ENCODE results near the gene POU2F3.

The POU2F3 gene

DNA sequence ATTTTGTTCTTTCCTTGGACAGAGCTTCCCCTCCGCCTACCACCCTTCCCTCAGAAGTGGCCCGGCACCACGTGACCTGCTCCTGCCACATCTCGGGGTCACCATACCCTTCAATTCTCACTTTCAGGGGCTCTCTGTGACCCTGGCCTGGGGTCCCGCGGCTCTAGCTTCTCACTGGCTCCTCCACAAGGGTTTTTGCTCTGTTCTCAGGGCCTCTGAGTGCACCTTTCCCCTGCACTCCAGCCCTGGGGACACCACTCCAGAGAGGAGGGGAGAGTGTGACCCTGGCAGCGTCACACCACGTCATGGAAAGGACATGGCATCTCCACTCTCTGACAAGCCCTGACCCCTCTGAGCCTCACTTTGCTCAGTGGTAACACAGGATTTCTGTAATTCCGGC, 17.4 kb downstream of the POU2F3 start:
- Histone ChIP-seq H2AK5ac (ENCODE audit: low read length) (no peak overlapping the region), H3K4me3 (ENCODE audit: low read depth, low read length) (no peak overlapping the region), H3K27me3 (ENCODE audit: insufficient read depth, low read length) (peaks cover 5% of the 10 kb centered on the region), H4K8ac (ENCODE audit: low read depth, low read length) (no peak overlapping the region), H3K79me1 (ENCODE audit: low read length) (no peaks in the 10 kb centered on the region), H3K9me3 (ENCODE audit: insufficient read depth, low read depth, low read length) (no peaks in the 10 kb centered on the region), H2BK120ac (ENCODE audit: insufficient read depth, low read length, poor library complexity) (no peak overlapping the region), H4K91ac (ENCODE audit: low read depth, low read length) (no peak overlapping the region), H3K79me2 (ENCODE audit: control insufficient read depth, insufficient read depth, low read length, poor library complexity) (no peaks in the 10 kb centered on the region), H3K14ac (ENCODE audit: low read length) (no peak overlapping the region), H2BK12ac (ENCODE audit: low read length) (no peak overlapping the region), H2BK5ac (ENCODE audit: low read depth, low read length, poor library complexity) (no peak overlapping the region), H3K4ac (ENCODE audit: low read depth, low read length) (no peak overlapping the region), H3K9ac (ENCODE audit: low read length) (no peak overlapping the region), H4K12ac (ENCODE audit: low read depth, low read length) (no peak overlapping the region), H3K4me1 (ENCODE audit: control insufficient read depth in 1 of 2, insufficient read depth in 2 of 2, low read length in 2 of 2) (peaks cover 3 to 11% of the 10 kb centered on the region in 2 experiments), H3K4me2 (ENCODE audit: low read length) (no peak overlapping the region), H3K23ac (ENCODE audit: low read length) (no peak overlapping the region), H2AFZ (ENCODE audit: insufficient read depth, low read length, poor library complexity) (no peak overlapping the region), H3K27ac (ENCODE audit: low read depth, low read length) (no peak overlapping the region), H3K36me3 (ENCODE audit: control insufficient read depth in 1 of 2, insufficient read depth in 2 of 2, low read length in 2 of 2) (no peaks in the 10 kb centered on the region), H3K18ac (ENCODE audit: low read length) (no peak overlapping the region)
- DNase-seq: no peak
- no CpG with 5 or more reads among the region's 9 CpGs for WGBS (ENCODE audit: extremely low coverage, insufficient coverage, insufficient read length)

DNA sequence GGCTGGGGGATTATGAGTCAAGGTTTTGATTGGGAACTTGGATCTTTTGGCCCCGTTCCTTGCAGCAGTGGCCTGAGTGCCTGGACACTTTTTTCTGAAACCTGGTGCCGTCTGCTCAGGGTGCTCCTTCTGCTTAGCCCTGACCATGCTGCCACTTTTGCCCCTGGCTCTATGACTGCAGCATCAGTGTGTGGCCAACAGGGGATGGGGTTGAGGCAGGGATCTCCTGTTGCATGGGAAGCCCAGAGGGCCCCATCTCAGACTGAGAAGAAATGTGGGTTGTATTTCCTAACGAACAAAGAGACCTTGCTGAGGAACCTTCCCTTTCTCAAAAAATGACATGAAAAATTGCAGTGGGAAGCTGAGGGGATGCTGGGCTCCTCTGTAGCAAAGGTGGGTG, 18.7 kb downstream of the POU2F3 start:
- no peak overlapping the region for H3K14ac ChIP-seq (ENCODE audit: low read length)
- no peaks in the 10 kb centered on the region for H3K79me2 ChIP-seq (ENCODE audit: control insufficient read depth, insufficient read depth, low read length, poor library complexity)
- H3K4me1 ChIP-seq (ENCODE audit: control insufficient read depth in 1 of 2, insufficient read depth in 2 of 2, low read length in 2 of 2): peaks cover 3 to 11% of the 10 kb centered on the region in 2 experiments
- WGBS (ENCODE audit: extremely low coverage, insufficient coverage, insufficient read length): no CpG with 5 or more reads among the region's 3 CpGs
- H3K36me3 ChIP-seq (ENCODE audit: control insufficient read depth in 1 of 2, insufficient read depth in 2 of 2, low read length in 2 of 2): no peaks in the 10 kb centered on the region
- H3K23ac ChIP-seq (ENCODE audit: low read length): no peak overlapping the region
- H3K27me3 ChIP-seq (ENCODE audit: insufficient read depth, low read length): peaks cover 5% of the 10 kb centered on the region
- H4K12ac ChIP-seq (ENCODE audit: low read depth, low read length): no peak overlapping the region
- H3K18ac ChIP-seq (ENCODE audit: low read length): no peak overlapping the region
- no peak overlapping the region for H3K27ac ChIP-seq (ENCODE audit: low read depth, low read length)
- H3K79me1 ChIP-seq (ENCODE audit: low read length): no peaks in the 10 kb centered on the region
- no peak overlapping the region for H2AK5ac ChIP-seq (ENCODE audit: low read length)
- H4K91ac ChIP-seq (ENCODE audit: low read depth, low read length): no peak overlapping the region
- H3K9me3 ChIP-seq (ENCODE audit: insufficient read depth, low read depth, low read length): no peaks in the 10 kb centered on the region
- H3K4me3 ChIP-seq (ENCODE audit: low read depth, low read length): no peak overlapping the region
- H3K4me2 ChIP-seq (ENCODE audit: low read length): no peak overlapping the region
- no peak overlapping the region for H3K4ac ChIP-seq (ENCODE audit: low read depth, low read length)
- H4K8ac ChIP-seq (ENCODE audit: low read depth, low read length): no peak overlapping the region
- no peak overlapping the region for H2AFZ ChIP-seq (ENCODE audit: insufficient read depth, low read length, poor library complexity)
- H2BK12ac ChIP-seq (ENCODE audit: low read length): no peak overlapping the region
- no peak overlapping the region for H3K9ac ChIP-seq (ENCODE audit: low read length)
- no peak for DNase-seq
- H2BK5ac ChIP-seq (ENCODE audit: low read depth, low read length, poor library complexity): no peak overlapping the region
- H2BK120ac ChIP-seq (ENCODE audit: insufficient read depth, low read length, poor library complexity): no peak overlapping the region

DNA sequence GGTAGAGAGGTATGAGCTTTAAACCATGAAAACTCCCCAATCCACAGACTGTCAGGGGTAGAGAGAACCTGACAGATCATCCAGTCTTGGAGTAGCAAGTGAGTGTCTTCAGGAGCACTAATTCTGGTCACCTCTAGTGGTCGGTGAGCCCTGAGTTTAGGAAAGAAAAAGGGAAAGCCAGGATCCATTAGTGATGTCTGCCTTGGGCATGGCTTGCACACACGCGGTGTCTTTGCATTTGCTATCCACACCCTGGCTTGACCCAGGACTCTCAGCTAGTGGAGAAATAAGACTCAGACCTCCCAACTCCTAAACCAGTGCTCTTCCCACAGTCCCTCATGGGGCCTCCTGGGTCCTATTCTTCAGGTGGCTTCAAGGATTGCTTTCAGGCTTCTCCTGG, 19.3 kb downstream of the POU2F3 start:
- Histone ChIP-seq H4K8ac (ENCODE audit: low read depth, low read length) (no peak overlapping the region), H3K18ac (ENCODE audit: low read length) (no peak overlapping the region), H3K9ac (ENCODE audit: low read length) (no peak overlapping the region), H3K14ac (ENCODE audit: low read length) (no peak overlapping the region), H2AK5ac (ENCODE audit: low read length) (no peak overlapping the region), H3K27ac (ENCODE audit: low read depth, low read length) (no peak overlapping the region), H3K36me3 (ENCODE audit: control insufficient read depth in 1 of 2, insufficient read depth in 2 of 2, low read length in 2 of 2) (no peaks in the 10 kb centered on the region), H3K4me1 (ENCODE audit: control insufficient read depth in 1 of 2, insufficient read depth in 2 of 2, low read length in 2 of 2) (peaks cover 3 to 11% of the 10 kb centered on the region in 2 experiments), H3K79me2 (ENCODE audit: control insufficient read depth, insufficient read depth, low read length, poor library complexity) (no peaks in the 10 kb centered on the region), H3K4ac (ENCODE audit: low read depth, low read length) (no peak overlapping the region), H2BK120ac (ENCODE audit: insufficient read depth, low read length, poor library complexity) (no peak overlapping the region), H3K4me2 (ENCODE audit: low read length) (no peak overlapping the region), H2AFZ (ENCODE audit: insufficient read depth, low read length, poor library complexity) (no peak overlapping the region), H3K27me3 (ENCODE audit: insufficient read depth, low read length) (peaks cover 5% of the 10 kb centered on the region), H3K23ac (ENCODE audit: low read length) (no peak overlapping the region), H3K9me3 (ENCODE audit: insufficient read depth, low read depth, low read length) (no peaks in the 10 kb centered on the region), H3K4me3 (ENCODE audit: low read depth, low read length) (no peak overlapping the region), H2BK12ac (ENCODE audit: low read length) (no peak overlapping the region), H2BK5ac (ENCODE audit: low read depth, low read length, poor library complexity) (no peak overlapping the region), H4K12ac (ENCODE audit: low read depth, low read length) (no peak overlapping the region), H4K91ac (ENCODE audit: low read depth, low read length) (no peak overlapping the region), H3K79me1 (ENCODE audit: low read length) (no peaks in the 10 kb centered on the region)
- DNase-seq: no peak
- no CpG with 5 or more reads among the region's 3 CpGs for WGBS (ENCODE audit: extremely low coverage, insufficient coverage, insufficient read length)

DNA sequence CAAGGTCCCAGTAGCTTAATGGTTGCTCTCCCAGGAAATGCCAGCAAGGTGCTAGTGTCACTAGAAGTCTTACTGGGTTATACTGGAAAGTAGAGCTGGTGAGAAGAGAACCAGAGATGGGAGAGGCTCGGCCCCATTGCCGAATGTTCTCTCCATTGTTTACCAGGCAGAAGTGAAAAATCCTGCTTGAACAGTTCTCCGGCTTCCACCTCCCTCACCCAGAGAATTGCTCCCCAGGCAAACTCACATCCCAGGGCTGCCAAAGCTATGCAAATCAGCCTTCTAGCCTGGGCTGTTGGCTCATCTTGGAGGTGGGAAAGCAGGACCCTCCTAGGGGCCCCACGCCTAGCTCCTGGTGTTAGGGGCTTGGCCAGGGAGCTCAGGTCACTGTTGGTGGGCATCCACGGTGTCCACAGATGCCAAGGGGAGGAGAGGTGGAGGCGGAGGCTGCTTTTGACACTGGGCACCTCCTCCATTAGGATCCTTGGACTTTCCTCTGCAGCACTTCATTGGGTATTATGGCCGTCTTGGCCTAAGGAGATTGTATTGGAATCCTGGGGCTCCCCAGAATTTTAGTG, 20.1 kb downstream of the POU2F3 start:
- H4K8ac ChIP-seq (ENCODE audit: low read depth, low read length): no peak overlapping the region
- H2BK5ac ChIP-seq (ENCODE audit: low read depth, low read length, poor library complexity): no peak overlapping the region
- H4K12ac ChIP-seq (ENCODE audit: low read depth, low read length): no peak overlapping the region
- no peak overlapping the region for H3K27ac ChIP-seq (ENCODE audit: low read depth, low read length)
- no peak overlapping the region for H3K4me2 ChIP-seq (ENCODE audit: low read length)
- H3K36me3 ChIP-seq (ENCODE audit: control insufficient read depth in 1 of 2, insufficient read depth in 2 of 2, low read length in 2 of 2): no peaks in the 10 kb centered on the region
- DNase-seq: peak in 1 of 2 donors; percentile 34
- no peak overlapping the region for H2AK5ac ChIP-seq (ENCODE audit: low read length)
- peaks cover 3 to 9% of the 10 kb centered on the region in 2 experiments for H3K4me1 ChIP-seq (ENCODE audit: control insufficient read depth in 1 of 2, insufficient read depth in 2 of 2, low read length in 2 of 2)
- H3K9me3 ChIP-seq (ENCODE audit: insufficient read depth, low read depth, low read length): no peaks in the 10 kb centered on the region
- H3K79me1 ChIP-seq (ENCODE audit: low read length): no peaks in the 10 kb centered on the region
- H3K4ac ChIP-seq (ENCODE audit: low read depth, low read length): no peak overlapping the region
- H3K27me3 ChIP-seq (ENCODE audit: insufficient read depth, low read length): peaks cover 3% of the 10 kb centered on the region
- no CpG with 5 or more reads among the region's 7 CpGs for WGBS (ENCODE audit: extremely low coverage, insufficient coverage, insufficient read length)
- H2AFZ ChIP-seq (ENCODE audit: insufficient read depth, low read length, poor library complexity): no peak overlapping the region
- H2BK12ac ChIP-seq (ENCODE audit: low read length): no peak overlapping the region
- H3K14ac ChIP-seq (ENCODE audit: low read length): no peak overlapping the region
- no peak overlapping the region for H3K9ac ChIP-seq (ENCODE audit: low read length)
- H4K91ac ChIP-seq (ENCODE audit: low read depth, low read length): peak overlapping the region; percentile 33
- no peak overlapping the region for H3K23ac ChIP-seq (ENCODE audit: low read length)
- no peak overlapping the region for H3K18ac ChIP-seq (ENCODE audit: low read length)
- no peaks in the 10 kb centered on the region for H3K79me2 ChIP-seq (ENCODE audit: control insufficient read depth, insufficient read depth, low read length, poor library complexity)
- H2BK120ac ChIP-seq (ENCODE audit: insufficient read depth, low read length, poor library complexity): peak overlapping the region; percentile 25
- no peak overlapping the region for H3K4me3 ChIP-seq (ENCODE audit: low read depth, low read length)
